H9 (cell line): ENCODE results near the gene PTPRN2. TPM values are rescaled to one million over a fixed set of nuclear protein-coding genes. Genes with fewer than 3 reads are reported as not detected.

Source experiments
- DNase-seq: peaks from one replicate; pipeline ENCODE4 v3.0.0-alpha.2; 2017
- H2AFZ ChIP-seq: one replicate; pipeline ENCODE4 v1.6.1; 2013; ENCODE audit warnings: mild to moderate bottlenecking, low read length, control low read depth, moderate library complexity
- H2AK5ac ChIP-seq: 2 replicates; pipeline ENCODE4 v1.6.1; 2013; ENCODE audit warnings: low read length, control low read depth, mixed read lengths; ENCODE audit not compliant: insufficient read length
- H2BK120ac ChIP-seq: one replicate; pipeline ENCODE4 v1.6.1; 2013; ENCODE audit warnings: low read depth, mild to moderate bottlenecking, low read length, control low read depth, inconsistent platforms; ENCODE audit not compliant: poor library complexity, severe bottlenecking
- H2BK12ac ChIP-seq: 2 replicates; pipeline ENCODE4 v1.6.1; 2013; ENCODE audit warnings: low read length, control low read depth, mixed read lengths, low read depth; ENCODE audit not compliant: insufficient read length
- H2BK15ac ChIP-seq: 2 replicates; pipeline ENCODE4 v1.6.1; 2013; ENCODE audit warnings: low read depth, low read length, control low read depth
- H2BK20ac ChIP-seq: one replicate; pipeline ENCODE4 v1.6.1; 2013; ENCODE audit warnings: low read depth, mild to moderate bottlenecking, low read length, control low read depth, inconsistent platforms; ENCODE audit not compliant: poor library complexity, severe bottlenecking
- H2BK5ac ChIP-seq: 2 replicates; pipeline ENCODE4 v1.6.1; 2013; ENCODE audit warnings: low read length, control low read depth, mixed read lengths; ENCODE audit not compliant: insufficient read length
- H3K14ac ChIP-seq: 2 replicates; pipeline ENCODE4 v1.6.1; 2013; ENCODE audit warnings: low read length, control low read depth; ENCODE audit not compliant: insufficient read depth
- H3K18ac ChIP-seq: 2 replicates; pipeline ENCODE4 v1.6.1; 2013; ENCODE audit warnings: low read depth, mild to moderate bottlenecking, mixed read lengths, low read length, control low read depth; ENCODE audit not compliant: insufficient read length
- H3K23ac ChIP-seq: 2 replicates; pipeline ENCODE4 v1.6.1; 2013; ENCODE audit warnings: low read length, control low read depth, mixed read lengths, low read depth; ENCODE audit not compliant: insufficient read length
- H3K23me2 ChIP-seq: 2 replicates; pipeline ENCODE4 v1.6.1; 2013; ENCODE audit warnings: low read depth, mild to moderate bottlenecking, mixed read lengths, low read length, control low read depth; ENCODE audit not compliant: insufficient read length, poor library complexity, severe bottlenecking
- H3K27ac ChIP-seq: 2 replicates; pipeline ENCODE4 v1.5.1; 2013; ENCODE audit warnings: low read length, control low read depth, mixed read lengths, low read depth; ENCODE audit not compliant: insufficient read length
- H3K27me3 ChIP-seq: 2 replicates; pipeline ENCODE4 v1.6.1; 2013; ENCODE audit warnings: low read length, control low read depth, inconsistent platforms; ENCODE audit not compliant: insufficient read depth
- H3K4ac ChIP-seq: 2 replicates; pipeline ENCODE4 v1.6.1; 2013; ENCODE audit warnings: low read depth, mild to moderate bottlenecking, control low read depth, inconsistent platforms, low read length, moderate library complexity
- H3K4me1 ChIP-seq: 2 replicates; pipeline ENCODE4 v1.6.1; 2013; ENCODE audit warnings: low read length, control low read depth, inconsistent platforms; ENCODE audit not compliant: insufficient read depth
- H3K4me2 ChIP-seq: 2 replicates; pipeline ENCODE4 v1.6.1; 2013; ENCODE audit warnings: low read length, control low read depth, mixed read lengths; ENCODE audit not compliant: insufficient read length, insufficient read depth
- H3K56ac ChIP-seq: 2 replicates; pipeline ENCODE4 v1.6.1; 2013; ENCODE audit warnings: low read depth, mild to moderate bottlenecking, mixed read lengths, low read length, control low read depth; ENCODE audit not compliant: insufficient read length
- H3K79me1 ChIP-seq: 2 replicates; pipeline ENCODE4 v1.6.1; 2013; ENCODE audit warnings: low read depth, mild to moderate bottlenecking, moderate library complexity, low read length, control low read depth, inconsistent platforms; ENCODE audit not compliant: insufficient read depth, poor library complexity, severe bottlenecking
- H3K79me2 ChIP-seq: 2 replicates; pipeline ENCODE4 v1.6.1; 2013; ENCODE audit warnings: low read length, control low read depth, inconsistent platforms; ENCODE audit not compliant: insufficient read depth
- H3K9ac ChIP-seq: 2 replicates; pipeline ENCODE4 v1.6.1; 2013; ENCODE audit warnings: low read length, control low read depth, mixed read lengths; ENCODE audit not compliant: insufficient read length; ENCODE audit errors: extremely low read depth
- H3K9me3 ChIP-seq: one replicate; pipeline ENCODE4 v1.6.1; 2013; ENCODE audit warnings: low read depth, low read length, inconsistent platforms; ENCODE audit not compliant: control insufficient read depth
- H3T11ph ChIP-seq: one replicate; pipeline ENCODE4 v1.6.1; 2013; ENCODE audit warnings: mild to moderate bottlenecking, low read length, control low read depth, inconsistent platforms
- H4K20me1 ChIP-seq: one replicate; pipeline ENCODE4 v1.6.1; 2013; ENCODE audit not compliant: control insufficient read depth, insufficient read length, insufficient read depth
- H4K5ac ChIP-seq: 2 replicates; pipeline ENCODE4 v1.6.1; 2013; ENCODE audit warnings: low read depth, mild to moderate bottlenecking, mixed read lengths, low read length, control low read depth; ENCODE audit not compliant: insufficient read length
- H4K8ac ChIP-seq: replicated peaks from 2 replicates; pipeline ENCODE4 v1.6.1; 2013; ENCODE audit warnings: low read length, control low read depth, mixed read lengths, low read depth; ENCODE audit not compliant: insufficient read length
- H4K91ac ChIP-seq: 2 replicates; pipeline ENCODE4 v1.6.1; 2013; ENCODE audit warnings: low read depth, mild to moderate bottlenecking, moderate library complexity, mixed read lengths, low read length, control low read depth; ENCODE audit not compliant: insufficient read length
- H3K27ac Mint-ChIP-seq, 3 experiments: 2 replicates in 2 of 3; 3 replicates in 1 of 3; pipeline ENCODE4 v1.8.0; 2020 to 2021; ENCODE audit warnings: mixed read lengths in 3 of 3, mild to moderate bottlenecking in 1 of 3, moderate library complexity in 1 of 3
- H3K27me3 Mint-ChIP-seq: 2 replicates; pipeline ENCODE4 v1.8.0; 2021; ENCODE audit warnings: low read depth, mild to moderate bottlenecking, moderate library complexity, mixed read lengths
- H3K36me3 Mint-ChIP-seq, 3 experiments: 2 replicates in 2 of 3; 3 replicates in 1 of 3; pipeline ENCODE4 v1.8.0; 2020 to 2021; ENCODE audit warnings: low read depth in 3 of 3, mixed read lengths in 3 of 3; ENCODE audit not compliant: insufficient read depth in 1 of 3
- H3K4me1 Mint-ChIP-seq, 2 experiments: 2 replicates each; pipeline ENCODE4 v1.8.0; 2020; ENCODE audit warnings: mixed read lengths in 2 of 2
- H3K4me3 Mint-ChIP-seq, 2 experiments: 2 replicates in 1 of 2; 3 replicates in 1 of 2; pipeline ENCODE4 v1.8.0; 2020 to 2021; ENCODE audit warnings: mild to moderate bottlenecking in 2 of 2, mixed read lengths in 2 of 2, moderate library complexity in 1 of 2
- H3K9me3 Mint-ChIP-seq, 2 experiments: 2 replicates in 1 of 2; 3 replicates in 1 of 2; pipeline ENCODE4 v1.8.0; 2020; ENCODE audit warnings: mild to moderate bottlenecking in 2 of 2, mixed read lengths in 2 of 2, moderate library complexity in 1 of 2
- CTCF ChIP-seq: fragments of 200-600 bp; sonication (generic); conservative IDR thresholded peaks from 3 replicates; pipeline ENCODE4 v1.8.0; 2021; ENCODE audit warnings: antibody characterized with exemption, mild to moderate bottlenecking
- WGBS: extraction: QIAGEN DNeasy Blood & Tissue Kit; methylation state at CpG from one replicate; pipeline ENCODE4 v1.1.7; 2013; ENCODE audit warnings: missing lambda C conversion rate, low lambda C conversion rate, mixed read lengths; ENCODE audit not compliant: insufficient read length; ENCODE audit errors: extremely low coverage; 5-methylcytosine and 5-hydroxymethylcytosine counted together
- total RNA-seq: library from RNA; stranded (reverse); gene quantifications from 2 replicates; pipeline ENCODE4 v1.2.1, GENCODE V29; 2021

The PTPRN2 gene
- total RNA-seq, 1 experiment from 2014 or later: 5.2 TPM

GRCh38 chr7:157897681-157898080 is 689.9 kb downstream of the PTPRN2 start:
- Histone ChIP-seq H3K18ac (no peak overlapping the region), H2BK5ac (no peak overlapping the region), H4K5ac (no peak overlapping the region), H3K23ac (no peak overlapping the region), H3K4ac (no peak overlapping the region), H2BK15ac (no peak overlapping the region), H2BK20ac (no peak overlapping the region), H4K91ac (no peak overlapping the region), H3K79me1 (no peaks in the 10 kb centered on the region), H4K20me1 (no peaks in the 10 kb centered on the region), H3K9me3 (no peaks in the 10 kb centered on the region), H4K8ac (no peak overlapping the region), H3K79me2 (no peaks in the 10 kb centered on the region), H2AK5ac (no peak overlapping the region), H3K4me1 (0 out of 2 replicates have a peak, but pooled peaks cover 3% of the 10 kb centered on the region), H2BK120ac (no peak overlapping the region), H3K27ac (no peak overlapping the region), H3K4me2 (no peak overlapping the region), H3K14ac (no peak overlapping the region), H3K23me2 (no peaks in the 10 kb centered on the region), H3K27me3 (no peaks in the 10 kb centered on the region), H3T11ph (no peak overlapping the region), H3K9ac (no peak overlapping the region), H3K56ac (no peak overlapping the region), H2AFZ (no peak overlapping the region), H2BK12ac (no peak overlapping the region)
- Mint-ChIP-seq H3K4me3 (no peak overlapping the region), H3K4me1 (peaks cover 21 to 22% of the 10 kb centered on the region in 2 experiments), H3K27me3 (peaks cover 15% of the 10 kb centered on the region), H3K9me3 (peaks cover 0 to 2% of the 10 kb centered on the region in 2 experiments; a peak in 1 of 5 replicates), H3K27ac (no peak overlapping the region), H3K36me3 (peaks cover 0 to 5% (median 0%) of the 10 kb centered on the region in 3 experiments; a peak in 2 of 7 replicates)
- no peak for DNase-seq
- no CpG with 5 or more reads among the region's 30 CpGs for WGBS
- TF ChIP-seq CTCF: no peak
